SK-N-MC (cell line): ENCODE data around the gene TMPRSS12.

Source experiments
- EZH2 ChIP-seq: fragments of 200-600 bp; sonication (generic); IDR thresholded peaks from one replicate; pipeline ENCODE4 v1.6.1; 2017; ENCODE audit warnings: antibody characterized with exemption
- FOXP2 ChIP-seq: optimal IDR thresholded peaks from 2 replicates; pipeline ENCODE3; 2011; ENCODE audit warnings: mild to moderate bottlenecking, moderate library complexity; ENCODE audit not compliant: insufficient read depth; ENCODE audit errors: extremely low read length, control extremely low read depth
- POLR2AphosphoS5 ChIP-seq: IDR thresholded peaks from 2 replicates; pipeline ENCODE4 v1.6.1; 2012; ENCODE audit warnings: mild to moderate bottlenecking, low read depth, low read length, borderline replicate concordance

DNA sequence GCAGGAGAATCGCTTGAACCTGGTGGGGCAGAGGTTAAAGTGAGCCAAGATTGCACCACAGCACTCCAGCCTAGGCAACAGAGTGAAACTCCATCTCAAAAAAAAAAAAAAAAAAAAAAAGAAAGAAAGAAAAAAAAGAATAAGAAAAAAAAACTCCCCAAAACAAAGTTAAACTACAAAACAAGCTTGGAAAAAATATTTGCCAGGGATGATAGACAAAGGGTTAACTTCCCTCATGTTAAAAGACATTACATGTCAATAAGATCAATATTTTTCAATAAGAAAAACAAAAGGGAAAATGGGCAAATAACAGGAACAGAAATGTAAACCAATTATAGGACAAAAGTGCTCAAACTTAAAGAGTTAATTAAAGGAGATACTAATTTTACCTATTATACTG lies 83.2 kb downstream of the TMPRSS12 start:
- no peak for TF ChIP-seq EZH2
- no peak for TF ChIP-seq POLR2AphosphoS5
- no peak for TF ChIP-seq FOXP2
